ENCODE results near the gene FRMD3.
"Not testable (repeated sequence)": the region's sequence is repeated elsewhere in the genome, so short reads cannot be mapped to it uniquely, and the experiment has no call there.

Gene FRMD3

GRCh38 chr9:83521411-83521810, 16.8 kb downstream of the FRMD3 start:
- DNase-seq, result no peak

DNA sequence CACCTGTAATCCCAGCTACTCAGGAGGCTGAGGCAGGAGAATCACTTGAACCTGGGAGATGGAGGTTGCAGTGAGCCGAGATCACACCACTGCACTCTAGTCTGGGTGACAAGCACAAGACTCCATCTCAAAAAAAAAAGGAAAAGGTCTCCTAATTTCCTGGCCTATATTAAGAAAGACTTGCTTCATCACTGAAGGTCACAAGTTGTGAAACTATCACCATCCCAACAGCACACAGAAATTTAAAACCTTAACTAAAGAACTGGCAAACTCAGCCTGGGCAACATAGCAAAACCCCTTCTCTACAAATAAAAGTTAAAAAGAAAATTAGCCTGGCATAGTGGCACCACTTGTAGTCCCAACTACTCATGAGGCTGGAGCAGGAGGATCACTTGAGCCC, 17.2 kb downstream of the FRMD3 start:
- no peak for DNase-seq

DNA sequence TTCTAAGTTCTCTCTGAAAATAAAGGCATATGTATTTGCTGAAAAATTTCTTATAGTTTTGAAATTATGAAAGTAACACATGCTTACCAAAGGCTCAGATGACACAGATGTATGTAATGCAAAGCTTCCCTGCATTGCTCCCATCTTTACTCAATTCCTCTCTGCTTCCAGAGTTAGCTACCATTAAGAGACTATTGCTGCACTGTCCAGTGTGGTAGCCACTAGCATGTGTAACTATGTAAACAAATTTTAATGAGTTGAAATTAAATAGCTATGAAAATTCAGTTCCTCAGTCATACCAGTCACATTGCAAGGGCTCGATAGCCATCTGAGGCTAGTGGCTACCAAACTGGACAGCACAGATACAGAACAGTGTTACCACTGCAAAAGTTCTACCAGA, 17.9 kb downstream of the FRMD3 start:
- no peak for DNase-seq

GRCh38 chr9:83517980-83518379, 20.2 kb downstream of the FRMD3 start:
- not testable (repeated sequence) for DNase-seq

DNA sequence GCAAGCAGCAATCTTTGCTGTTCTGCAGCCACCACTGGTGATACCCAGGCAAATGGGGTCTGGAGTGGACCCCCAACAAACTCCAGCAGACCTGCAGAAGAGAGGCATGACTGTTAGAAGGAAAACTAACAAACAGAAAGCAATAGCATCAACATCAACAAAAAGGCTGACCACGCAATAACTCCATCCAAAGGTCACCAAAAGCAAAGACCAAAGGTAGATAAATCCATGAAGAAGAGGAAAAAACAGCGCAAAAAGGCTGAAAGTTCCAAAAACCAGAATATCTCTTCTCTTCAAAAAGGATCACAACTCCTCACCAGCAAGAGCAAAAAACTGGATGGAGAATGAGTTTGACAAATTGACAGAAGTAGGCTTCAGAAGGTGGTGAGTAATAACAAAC, 23.4 kb downstream of the FRMD3 start:
- DNase-seq, result no peak

DNA sequence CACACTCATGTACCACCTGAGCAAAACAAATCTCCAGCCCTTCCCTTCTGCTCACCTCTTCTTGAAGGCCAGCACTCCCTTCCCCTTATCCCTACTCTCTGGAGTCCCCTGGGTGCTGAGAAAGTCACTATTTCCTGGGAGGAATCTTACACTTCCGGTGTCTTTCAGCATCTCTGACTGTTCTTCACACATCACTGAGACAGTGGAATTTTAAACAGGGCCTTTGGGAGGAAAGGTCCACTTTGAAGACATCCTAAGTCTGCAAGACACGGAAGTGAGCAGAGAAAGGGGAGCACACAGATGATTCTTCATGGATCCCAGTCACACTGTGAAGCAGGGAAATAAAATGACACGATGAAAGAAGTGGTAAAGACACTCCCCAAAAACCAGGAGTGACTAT, 25.6 kb downstream of the FRMD3 start:
- DNase-seq, result no peak

GRCh38 chr9:83511051-83511450, 27.1 kb downstream of the FRMD3 start:
- DNase-seq, result peak; percentile 18

DNA sequence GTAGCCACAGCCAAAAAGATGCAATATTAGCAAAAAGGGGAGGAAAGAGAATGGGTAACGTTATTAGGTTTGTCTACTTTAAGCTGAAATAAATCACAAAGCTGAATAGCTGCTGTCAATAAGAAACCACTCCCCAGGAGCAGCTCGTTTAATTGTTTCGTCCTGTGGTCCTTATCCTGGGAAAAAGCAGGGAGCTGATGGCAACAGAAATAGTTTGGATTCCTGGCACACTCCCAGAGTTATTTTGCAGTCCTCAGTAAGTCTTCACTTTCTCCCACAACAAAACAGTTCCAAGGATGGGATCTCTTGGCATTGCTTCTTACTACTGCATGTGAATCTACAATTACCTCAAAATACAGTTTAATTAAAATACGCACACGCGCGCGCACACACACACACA, 28.8 kb downstream of the FRMD3 start:
- no peak for DNase-seq

DNA sequence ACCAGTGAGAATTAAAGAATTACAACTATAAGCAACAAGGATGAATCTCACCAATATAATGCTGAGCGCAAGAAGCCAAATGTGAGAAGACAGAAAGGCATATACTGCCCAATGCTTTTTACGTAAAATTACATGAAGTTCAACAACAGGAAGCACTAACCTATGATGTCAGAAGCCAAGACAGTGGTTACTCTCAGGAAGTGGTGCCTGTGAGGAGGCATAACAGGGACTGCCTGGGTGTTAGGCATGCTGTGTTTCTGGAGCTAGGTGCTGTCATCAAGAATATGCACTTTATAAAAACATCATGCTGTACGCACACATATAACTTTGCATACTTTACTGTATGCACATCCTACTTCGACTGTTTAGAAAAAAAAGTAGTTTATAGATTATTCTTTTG, 30.1 kb downstream of the FRMD3 start:
- no peak for DNase-seq

DNA sequence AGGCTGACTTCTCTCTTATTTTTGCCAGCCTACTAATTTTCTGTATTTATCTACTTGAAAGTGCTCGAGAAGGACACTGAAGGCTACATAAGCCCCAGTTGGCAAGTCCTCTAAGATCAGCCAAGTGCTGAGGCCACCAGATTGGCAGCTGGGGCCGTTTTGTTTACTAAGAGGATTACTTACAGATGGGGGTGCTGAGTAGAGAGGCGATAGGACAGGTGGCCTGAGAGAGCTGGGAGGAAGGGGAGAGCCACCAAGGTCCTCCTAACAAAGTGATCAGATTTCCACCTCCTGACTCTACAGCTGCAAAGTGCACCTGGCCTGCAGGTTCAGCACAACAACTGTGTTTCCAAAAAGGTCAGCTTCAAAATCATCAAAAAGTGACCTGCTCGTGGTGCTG, 32.9 kb downstream of the FRMD3 start:
- DNase-seq, result no peak

GRCh38 chr9:83503866-83504265, 34.3 kb downstream of the FRMD3 start:
- no peak for DNase-seq

DNA sequence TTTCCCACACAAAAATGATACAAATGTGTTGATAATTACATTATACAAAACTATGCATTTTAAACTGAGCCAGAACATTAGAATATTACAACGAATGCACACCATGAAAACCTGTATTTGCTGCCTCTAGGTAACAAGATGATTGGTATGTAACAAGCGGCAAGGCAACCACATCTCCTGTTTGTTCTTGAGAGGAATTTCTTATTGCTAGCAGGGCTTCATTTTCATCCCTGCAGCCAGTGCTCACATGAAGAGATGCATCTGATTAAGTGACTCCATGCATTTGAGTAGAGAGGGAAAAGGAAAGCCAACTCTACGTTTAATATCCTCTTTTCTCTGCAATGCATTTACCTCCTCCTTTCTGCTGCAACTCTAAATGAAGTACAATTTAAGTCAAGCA, 36.6 kb downstream of the FRMD3 start:
- DNase-seq, result no peak

DNA sequence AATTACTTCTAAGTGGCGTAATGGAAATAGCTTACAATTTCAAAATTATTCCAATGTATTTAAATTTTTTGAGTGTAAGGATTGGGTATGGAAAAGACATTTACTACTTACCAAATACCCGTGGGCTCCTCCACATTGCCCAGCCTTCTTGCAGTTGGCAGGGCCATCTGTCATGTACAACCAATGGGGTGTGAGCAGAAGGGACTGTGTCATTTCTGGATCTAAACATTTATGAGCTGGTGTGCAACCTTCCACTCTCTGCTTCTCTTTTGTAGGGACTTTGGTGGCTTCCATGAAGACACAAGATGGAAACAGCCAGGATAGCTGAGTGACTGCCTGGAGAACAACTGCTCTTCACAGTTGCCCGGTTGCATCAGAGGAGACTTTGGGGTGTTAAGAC, 40.8 kb downstream of the FRMD3 start:
- no peak for DNase-seq

GRCh38 chr9:83491995-83492394, 46.2 kb downstream of the FRMD3 start:
- DNase-seq, result no peak

DNA sequence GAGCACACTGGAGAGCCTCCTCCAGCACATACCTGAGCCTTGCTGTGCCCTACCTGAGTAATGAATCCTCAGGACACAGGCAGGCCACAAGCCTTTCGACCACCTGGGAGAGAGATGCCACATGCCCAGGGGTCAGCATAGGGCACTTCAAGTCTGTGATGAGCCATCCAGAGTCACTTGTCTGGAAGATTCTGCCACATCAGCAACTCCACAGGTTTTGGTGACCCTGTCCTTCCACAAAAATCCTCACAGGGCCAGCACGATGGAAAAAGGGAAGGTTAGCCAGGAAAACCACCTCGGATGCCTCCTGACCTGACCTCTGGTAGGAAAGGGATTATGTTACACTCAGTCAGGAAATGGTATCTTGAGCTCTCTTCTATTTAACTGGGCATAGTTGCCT, 46.8 kb downstream of the FRMD3 start:
- DNase-seq, result no peak

GRCh38 chr9:83489961-83490360, 48.2 kb downstream of the FRMD3 start:
- DNase-seq, result no peak

GRCh38 chr9:83484990-83485389, 53.2 kb downstream of the FRMD3 start:
- no peak for DNase-seq

- DNase-seq, result no peak
Observed at GRCh38 chr9:83483223-83483622, 55.0 kb downstream of the FRMD3 start.

- DNase-seq, result no peak
Observed at GRCh38 chr9:83479765-83480164, 58.4 kb downstream of the FRMD3 start.

DNA sequence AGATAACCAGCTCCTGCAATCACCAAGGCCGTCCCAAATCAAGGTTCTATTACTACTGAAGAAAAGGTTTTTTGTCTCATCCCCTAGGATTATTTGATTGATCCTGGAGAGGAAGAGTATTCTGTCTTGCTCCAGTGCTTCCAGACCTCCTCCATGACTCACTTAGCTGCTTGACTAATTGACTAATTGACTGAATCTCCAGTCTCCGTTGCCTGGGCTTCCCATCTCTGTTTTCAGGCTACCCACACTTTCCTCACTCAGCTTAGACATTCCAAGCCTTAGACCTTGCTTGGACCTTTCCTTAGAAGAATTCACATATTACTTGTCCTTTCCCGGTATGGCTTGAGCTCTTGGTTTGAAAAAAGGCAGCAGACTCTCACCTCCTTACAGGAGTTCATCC, 60.6 kb downstream of the FRMD3 start:
- no peak for DNase-seq

DNA sequence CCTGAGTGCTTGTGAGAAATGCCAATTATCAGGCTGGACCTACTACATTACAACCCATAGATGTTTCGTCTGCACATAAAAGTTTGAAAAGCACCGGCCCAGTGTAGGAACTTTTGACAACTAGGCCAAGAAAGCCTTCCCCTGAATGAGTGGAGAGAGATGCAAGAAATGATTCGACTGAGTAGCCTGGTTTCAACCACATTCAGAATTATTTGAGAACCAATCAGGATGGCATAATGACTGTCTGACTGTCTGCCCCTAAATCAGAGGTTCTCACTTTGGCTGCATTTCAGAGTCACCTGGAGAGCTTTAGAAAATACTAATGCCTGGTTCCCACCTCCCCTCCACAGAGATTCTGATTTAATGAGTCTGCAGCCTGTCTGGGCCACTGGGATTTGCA, 61.1 kb downstream of the FRMD3 start:
- no peak for DNase-seq

DNA sequence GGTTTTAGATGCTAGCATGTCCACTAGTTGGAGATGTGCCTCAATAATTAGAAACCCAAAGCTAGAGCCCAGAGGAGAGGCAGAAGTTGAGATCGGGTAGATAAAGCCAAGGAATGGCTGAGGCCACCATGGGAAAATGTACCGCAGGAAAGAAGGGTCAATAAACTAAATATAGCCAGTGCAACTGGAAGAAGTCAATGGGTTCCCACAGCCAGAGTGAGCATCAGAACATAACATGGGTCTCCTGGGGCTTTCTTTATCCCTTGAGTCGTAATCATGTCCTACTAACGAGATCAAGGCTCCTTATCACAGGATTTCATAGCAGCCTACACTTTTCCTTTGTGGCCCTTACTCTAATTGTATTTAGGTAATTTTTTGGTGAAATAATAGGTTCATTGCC, 61.7 kb downstream of the FRMD3 start:
- no peak for DNase-seq

- DNase-seq, result no peak
Observed at GRCh38 chr9:83475741-83476140, 62.5 kb downstream of the FRMD3 start.

- DNase-seq, result no peak
Observed at GRCh38 chr9:83474631-83475030, 63.6 kb downstream of the FRMD3 start.

DNA sequence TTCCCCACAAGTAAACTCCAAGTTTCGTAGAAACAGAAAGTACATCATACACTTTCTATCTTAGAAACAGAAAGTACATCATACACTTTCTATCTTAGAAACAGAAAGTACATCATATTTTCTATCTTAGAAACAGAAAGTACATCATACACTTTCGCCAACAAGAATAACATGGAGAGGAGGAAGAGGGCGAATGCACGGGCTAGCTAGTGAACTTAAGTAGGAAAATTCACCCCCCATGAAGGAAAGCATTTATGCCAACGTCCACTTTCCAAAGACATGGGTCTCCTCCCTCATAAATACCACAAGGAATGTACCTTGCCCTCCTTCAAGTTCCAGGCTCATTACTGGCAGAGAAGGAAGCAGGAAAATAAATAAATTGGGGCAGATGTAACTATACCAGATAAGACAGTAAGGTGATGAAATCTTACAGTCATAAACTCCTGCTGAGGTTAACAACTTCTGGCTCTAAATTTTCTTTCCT, 64.7 kb downstream of the FRMD3 start:
- DNase-seq, result no peak

GRCh38 chr9:83472764-83473163, 65.4 kb downstream of the FRMD3 start:
- DNase-seq, result no peak
